Neural cell (in vitro differentiated cells): ENCODE results near the gene FBXL22. TPM values are rescaled to one million over a fixed set of nuclear protein-coding genes. Genes with fewer than 3 reads are reported as not detected.

Experiments
- H2AFZ ChIP-seq: fragments of 200-600, 300-800 bp; sonication (generic), shearing (Covaris generic); 2 replicates; pipeline ENCODE4 v1.6.0; 2014; ENCODE audit warnings: low read depth, mild to moderate bottlenecking, antibody characterized with exemption, low read length, moderate library complexity
- H3F3A ChIP-seq: fragments of 200-600 bp; shearing (Covaris generic); 2 replicates; pipeline ENCODE4 v1.6.1; 2016; ENCODE audit warnings: mild to moderate bottlenecking, moderate library complexity, mixed read lengths, antibody characterized with exemption, low read length; ENCODE audit not compliant: insufficient read depth, poor library complexity, severe bottlenecking
- H3K27ac ChIP-seq: fragments of 200-600, 300-800 bp; sonication (generic), shearing (Covaris generic); 2 replicates; pipeline ENCODE4 v1.5.1; 2014; ENCODE audit warnings: mild to moderate bottlenecking, low read length, moderate library complexity
- H3K27me3 ChIP-seq: fragments of 300-800, 200-600 bp; sonication (generic), shearing (Covaris generic); 2 replicates; pipeline ENCODE4 v1.6.0; 2014; ENCODE audit warnings: mild to moderate bottlenecking, low read depth, low read length, moderate library complexity; ENCODE audit not compliant: insufficient read depth
- H3K36me3 ChIP-seq: fragments of 300-800, 200-600 bp; sonication (generic), shearing (Covaris generic); 2 replicates; pipeline ENCODE4 v1.5.1; 2014; ENCODE audit warnings: mild to moderate bottlenecking, antibody characterized with exemption, low read length, moderate library complexity; ENCODE audit not compliant: insufficient read depth
- H3K4me2 ChIP-seq: fragments of 300-800, 200-600 bp; sonication (generic), shearing (Covaris generic); 2 replicates; pipeline ENCODE4 v1.6.0; 2014; ENCODE audit warnings: mild to moderate bottlenecking, low read length
- H3K4me3 ChIP-seq: fragments of 300-800, 200-600 bp; sonication (generic), shearing (Covaris generic); 2 replicates; pipeline ENCODE4 v1.5.1; 2014; ENCODE audit warnings: mild to moderate bottlenecking, low read length, moderate library complexity
- H3K79me2 ChIP-seq: fragments of 200-600 bp; shearing (Covaris generic); replicated peaks from 2 replicates; pipeline ENCODE4 v1.6.0; 2014; ENCODE audit warnings: mild to moderate bottlenecking, low read length, moderate library complexity; ENCODE audit not compliant: insufficient read depth
- H3K9ac ChIP-seq: fragments of 300-800, 200-600 bp; sonication (generic), shearing (Covaris generic); 2 replicates; pipeline ENCODE4 v1.6.1; 2016; ENCODE audit warnings: mild to moderate bottlenecking, low read length, mixed read lengths
- H3K9me2 ChIP-seq: fragments of 200-600 bp; shearing (Covaris generic); 2 replicates; pipeline ENCODE4 v1.6.1; 2016; ENCODE audit warnings: mild to moderate bottlenecking, low read length, mixed read lengths; ENCODE audit not compliant: insufficient read depth
- H3K9me3 ChIP-seq: fragments of 200-600, 300-800 bp; sonication (generic), shearing (Covaris generic); 2 replicates; pipeline ENCODE4 v1.6.1; 2016; ENCODE audit warnings: mild to moderate bottlenecking, mixed run types, low read length, moderate library complexity, mixed read lengths
- H4K20me1 ChIP-seq: fragments of 200-600 bp; shearing (Covaris generic); 2 replicates; pipeline ENCODE4 v1.6.1; 2016; ENCODE audit warnings: mild to moderate bottlenecking, mixed run types; ENCODE audit not compliant: insufficient read depth
- EP300 ChIP-seq: fragments of 450-650 bp; conservative IDR thresholded peaks from 2 replicates; pipeline ENCODE4 v1.6.1; 2014; ENCODE audit warnings: antibody characterized with exemption, mild to moderate bottlenecking, moderate library complexity; ENCODE audit not compliant: poor library complexity, severe bottlenecking
- EZH2 ChIP-seq: fragments of 200-600, 300-800 bp; shearing (Covaris generic), sonication (generic); IDR thresholded peaks from 2 replicates; pipeline ENCODE4 v1.6.1; 2014; ENCODE audit warnings: antibody characterized with exemption, low read length, borderline replicate concordance, mild to moderate bottlenecking; ENCODE audit not compliant: insufficient read depth, poor library complexity, severe bottlenecking
- MXI1 ChIP-seq: fragments of 450-650 bp; conservative IDR thresholded peaks from 2 replicates; pipeline ENCODE4 v1.6.1; 2014; ENCODE audit warnings: antibody characterized with exemption, mild to moderate bottlenecking; ENCODE audit not compliant: poor library complexity, severe bottlenecking
- POLR2AphosphoS5 ChIP-seq: IDR thresholded peaks from 2 replicates; pipeline ENCODE4 v1.6.1; 2012
- RAD21 ChIP-seq: fragments of 450-650 bp; conservative IDR thresholded peaks from 2 replicates; pipeline ENCODE4 v1.6.1; 2014; ENCODE audit warnings: antibody characterized with exemption, mild to moderate bottlenecking, moderate library complexity
- SMC3 ChIP-seq: fragments of 450-650 bp; conservative IDR thresholded peaks from 2 replicates; pipeline ENCODE4 v1.6.1; 2014; ENCODE audit warnings: antibody characterized with exemption, mild to moderate bottlenecking, moderate library complexity; ENCODE audit not compliant: poor library complexity
- TAF1 ChIP-seq: IDR thresholded peaks from 2 replicates; pipeline ENCODE4 v1.6.1; 2012; ENCODE audit warnings: low read depth
- polyA plus RNA-seq: library from polyadenylated mRNA; depleted of rRNA; stranded (reverse); fragments of >200 nt; gene quantifications from 2 replicates; pipeline ENCODE4 v1.2.3, GENCODE V29; 2014
- TF ChIP-seq, protein P1 (sequence below): fragments of 450-650 bp; IDR thresholded peaks from 2 replicates; pipeline ENCODE4 v1.5.1; 2014; ENCODE audit warnings: antibody characterized with exemption, mild to moderate bottlenecking, moderate library complexity; ENCODE audit not compliant: poor library complexity, severe bottlenecking
- TF ChIP-seq, protein P2 (sequence below): IDR thresholded peaks from 2 replicates; pipeline ENCODE4 v1.6.1; 2012; ENCODE audit warnings: borderline replicate concordance

The FBXL22 gene
- polyA plus RNA-seq, 1 donor from 2014 or later = 0.41 TPM

DNA sequence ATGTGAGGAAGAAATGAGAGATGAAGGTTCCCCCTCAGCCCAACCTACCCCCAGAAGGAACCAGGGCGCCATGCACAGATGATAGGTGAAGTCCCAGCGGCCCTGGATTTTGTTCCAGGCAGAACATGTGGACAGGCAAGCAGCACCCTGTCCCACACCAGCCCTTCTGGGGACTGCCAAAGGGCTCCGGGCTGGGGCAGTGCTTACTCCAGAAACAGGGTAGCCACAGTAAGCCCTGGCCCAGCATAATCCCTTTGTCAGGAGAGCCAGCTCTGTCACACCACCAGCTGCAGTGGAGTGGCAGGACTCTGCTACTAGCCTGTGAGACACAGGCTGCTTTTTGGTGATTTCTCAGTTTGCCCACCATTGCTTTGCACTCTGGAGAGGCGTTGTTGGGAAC is 6.3 kb downstream of the FBXL22 start:
- Histone ChIP-seq H3K27ac (no peak overlapping the region), H2AFZ (no peak overlapping the region), H3K4me3 (no peak overlapping the region), H3K9ac (no peak overlapping the region), H3K4me2 (no peak overlapping the region), H3F3A (no peaks in the 10 kb centered on the region), H3K79me2 (no peaks in the 10 kb centered on the region), H3K36me3 (no peaks in the 10 kb centered on the region), H3K9me2 (no peaks in the 10 kb centered on the region), H3K27me3 (no peaks in the 10 kb centered on the region), H3K9me3 (no peaks in the 10 kb centered on the region), H4K20me1 (no peaks in the 10 kb centered on the region)
- TF ChIP-seq, protein P1, sequence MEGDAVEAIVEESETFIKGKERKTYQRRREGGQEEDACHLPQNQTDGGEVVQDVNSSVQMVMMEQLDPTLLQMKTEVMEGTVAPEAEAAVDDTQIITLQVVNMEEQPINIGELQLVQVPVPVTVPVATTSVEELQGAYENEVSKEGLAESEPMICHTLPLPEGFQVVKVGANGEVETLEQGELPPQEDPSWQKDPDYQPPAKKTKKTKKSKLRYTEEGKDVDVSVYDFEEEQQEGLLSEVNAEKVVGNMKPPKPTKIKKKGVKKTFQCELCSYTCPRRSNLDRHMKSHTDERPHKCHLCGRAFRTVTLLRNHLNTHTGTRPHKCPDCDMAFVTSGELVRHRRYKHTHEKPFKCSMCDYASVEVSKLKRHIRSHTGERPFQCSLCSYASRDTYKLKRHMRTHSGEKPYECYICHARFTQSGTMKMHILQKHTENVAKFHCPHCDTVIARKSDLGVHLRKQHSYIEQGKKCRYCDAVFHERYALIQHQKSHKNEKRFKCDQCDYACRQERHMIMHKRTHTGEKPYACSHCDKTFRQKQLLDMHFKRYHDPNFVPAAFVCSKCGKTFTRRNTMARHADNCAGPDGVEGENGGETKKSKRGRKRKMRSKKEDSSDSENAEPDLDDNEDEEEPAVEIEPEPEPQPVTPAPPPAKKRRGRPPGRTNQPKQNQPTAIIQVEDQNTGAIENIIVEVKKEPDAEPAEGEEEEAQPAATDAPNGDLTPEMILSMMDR = no peak
- TF ChIP-seq, protein P2, sequence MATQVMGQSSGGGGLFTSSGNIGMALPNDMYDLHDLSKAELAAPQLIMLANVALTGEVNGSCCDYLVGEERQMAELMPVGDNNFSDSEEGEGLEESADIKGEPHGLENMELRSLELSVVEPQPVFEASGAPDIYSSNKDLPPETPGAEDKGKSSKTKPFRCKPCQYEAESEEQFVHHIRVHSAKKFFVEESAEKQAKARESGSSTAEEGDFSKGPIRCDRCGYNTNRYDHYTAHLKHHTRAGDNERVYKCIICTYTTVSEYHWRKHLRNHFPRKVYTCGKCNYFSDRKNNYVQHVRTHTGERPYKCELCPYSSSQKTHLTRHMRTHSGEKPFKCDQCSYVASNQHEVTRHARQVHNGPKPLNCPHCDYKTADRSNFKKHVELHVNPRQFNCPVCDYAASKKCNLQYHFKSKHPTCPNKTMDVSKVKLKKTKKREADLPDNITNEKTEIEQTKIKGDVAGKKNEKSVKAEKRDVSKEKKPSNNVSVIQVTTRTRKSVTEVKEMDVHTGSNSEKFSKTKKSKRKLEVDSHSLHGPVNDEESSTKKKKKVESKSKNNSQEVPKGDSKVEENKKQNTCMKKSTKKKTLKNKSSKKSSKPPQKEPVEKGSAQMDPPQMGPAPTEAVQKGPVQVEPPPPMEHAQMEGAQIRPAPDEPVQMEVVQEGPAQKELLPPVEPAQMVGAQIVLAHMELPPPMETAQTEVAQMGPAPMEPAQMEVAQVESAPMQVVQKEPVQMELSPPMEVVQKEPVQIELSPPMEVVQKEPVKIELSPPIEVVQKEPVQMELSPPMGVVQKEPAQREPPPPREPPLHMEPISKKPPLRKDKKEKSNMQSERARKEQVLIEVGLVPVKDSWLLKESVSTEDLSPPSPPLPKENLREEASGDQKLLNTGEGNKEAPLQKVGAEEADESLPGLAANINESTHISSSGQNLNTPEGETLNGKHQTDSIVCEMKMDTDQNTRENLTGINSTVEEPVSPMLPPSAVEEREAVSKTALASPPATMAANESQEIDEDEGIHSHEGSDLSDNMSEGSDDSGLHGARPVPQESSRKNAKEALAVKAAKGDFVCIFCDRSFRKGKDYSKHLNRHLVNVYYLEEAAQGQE = no peak

DNA sequence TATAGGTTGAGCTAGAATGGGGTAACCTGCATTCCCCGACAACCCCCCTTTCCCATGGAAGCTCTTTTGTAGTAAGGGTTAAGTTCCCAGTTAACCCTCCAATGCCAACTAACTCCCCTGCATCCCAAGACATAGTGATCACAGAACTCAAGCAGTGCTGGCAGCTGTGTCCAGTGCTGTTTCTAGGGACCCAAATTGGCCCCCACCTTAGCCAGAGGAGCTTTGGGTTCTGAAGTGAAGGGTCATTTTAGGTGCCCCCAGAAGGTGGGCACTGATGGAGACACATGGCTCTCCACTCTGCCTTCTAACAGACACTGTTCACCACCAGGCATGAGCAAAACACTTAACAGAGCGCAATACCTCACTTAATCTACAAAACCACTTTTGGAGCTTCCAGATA is 7.1 kb downstream of the FBXL22 start:
- H3K4me3 ChIP-seq = no peak overlapping the region

More for the DNA sequence above, 7.1 kb downstream of the FBXL22 start:
- Histone ChIP-seq H3K9me2 (no peaks in the 10 kb centered on the region), H3K27ac (no peak overlapping the region), H3F3A (no peaks in the 10 kb centered on the region), H2AFZ (no peak overlapping the region), H3K9ac (no peak overlapping the region), H3K36me3 (peaks cover 8% of the 10 kb centered on the region), H3K27me3 (no peaks in the 10 kb centered on the region), H3K9me3 (no peaks in the 10 kb centered on the region), H4K20me1 (no peaks in the 10 kb centered on the region), H3K4me2 (no peak overlapping the region), H3K79me2 (no peaks in the 10 kb centered on the region)
- TF ChIP-seq POLR2AphosphoS5 (no peak), EZH2 (no peak), RAD21 (no peak), SMC3 (no peak), TAF1 (no peak), EP300 (no peak), MXI1 (no peak)
- TF ChIP-seq, protein P2 = no peak
- TF ChIP-seq, protein P1 = no peak
